Esophagus muscularis mucosa (tissue), 4 donors: ENCODE measurements around the gene SLC5A5.

ENCODE experiments used
- EP300 ChIP-seq: sonication (generic); formaldehyde crosslinking; IDR thresholded peaks from one replicate; pipeline ENCODE4 v1.6.1; 2017; ENCODE audit warnings: antibody characterized with exemption
- POLR2AphosphoS5 ChIP-seq, 2 donors: sonication (generic); formaldehyde crosslinking; IDR thresholded peaks; one replicate each; pipeline ENCODE4 v1.6.1; 2017; ENCODE audit warnings: antibody characterized with exemption in 2 of 2
- TF ChIP-seq, protein P1 (sequence below), 3 experiments: fragments of 200-600 bp in 2 of 3; fragments of 450-650 bp in 1 of 3; sonication (generic) in 2 of 3; IDR thresholded peaks; one replicate each; pipeline ENCODE4 v1.5.1; 2017 to 2019; ENCODE audit warnings: antibody characterized with exemption in 3 of 3, mild to moderate bottlenecking in 2 of 3, moderate library complexity in 1 of 3

DNA sequence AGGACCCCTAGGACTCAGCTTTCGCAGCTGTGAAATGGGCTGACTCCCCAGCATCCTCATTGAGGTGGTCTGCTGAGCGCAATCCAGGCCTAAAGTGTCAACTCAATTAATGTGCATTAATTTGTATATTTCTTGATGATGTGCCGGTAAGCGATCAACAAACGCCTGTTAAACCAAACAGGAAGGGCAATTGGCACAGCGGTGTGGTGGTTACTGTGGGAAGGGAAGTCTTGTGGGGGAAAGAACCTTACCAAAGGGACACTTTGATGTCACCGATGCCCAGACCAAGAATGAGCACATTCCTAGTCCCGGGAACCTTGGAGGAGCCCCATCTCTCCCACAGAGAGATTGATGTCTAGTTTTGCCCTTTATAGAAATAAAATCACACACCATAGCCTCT lies 25.6 kb upstream of the SLC5A5 start:
- TF ChIP-seq EP300: no peak
- TF ChIP-seq, protein P1, sequence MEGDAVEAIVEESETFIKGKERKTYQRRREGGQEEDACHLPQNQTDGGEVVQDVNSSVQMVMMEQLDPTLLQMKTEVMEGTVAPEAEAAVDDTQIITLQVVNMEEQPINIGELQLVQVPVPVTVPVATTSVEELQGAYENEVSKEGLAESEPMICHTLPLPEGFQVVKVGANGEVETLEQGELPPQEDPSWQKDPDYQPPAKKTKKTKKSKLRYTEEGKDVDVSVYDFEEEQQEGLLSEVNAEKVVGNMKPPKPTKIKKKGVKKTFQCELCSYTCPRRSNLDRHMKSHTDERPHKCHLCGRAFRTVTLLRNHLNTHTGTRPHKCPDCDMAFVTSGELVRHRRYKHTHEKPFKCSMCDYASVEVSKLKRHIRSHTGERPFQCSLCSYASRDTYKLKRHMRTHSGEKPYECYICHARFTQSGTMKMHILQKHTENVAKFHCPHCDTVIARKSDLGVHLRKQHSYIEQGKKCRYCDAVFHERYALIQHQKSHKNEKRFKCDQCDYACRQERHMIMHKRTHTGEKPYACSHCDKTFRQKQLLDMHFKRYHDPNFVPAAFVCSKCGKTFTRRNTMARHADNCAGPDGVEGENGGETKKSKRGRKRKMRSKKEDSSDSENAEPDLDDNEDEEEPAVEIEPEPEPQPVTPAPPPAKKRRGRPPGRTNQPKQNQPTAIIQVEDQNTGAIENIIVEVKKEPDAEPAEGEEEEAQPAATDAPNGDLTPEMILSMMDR (IDR thresholded peaks at IDR 0.05): no peak
- no peak for TF ChIP-seq POLR2AphosphoS5 (IDR thresholded peaks at IDR 0.05)
